ENCODE data around the gene SMC1B.
A peak's percentile ranks its signal among the peaks of the same experiment; 100 is the strongest.

- peak in 2 of 4 experiments; percentile 10 to 27 for TF ChIP-seq CTCF (IDR thresholded peaks at IDR 0.05)
- TF ChIP-seq POLR2A (IDR thresholded peaks at IDR 0.05): peak; percentile 59 to 85
These were observed 103.8 kb downstream of the SMC1B start, which contains the start of gene FAM118A for GRCh38 chr22:45309422-45310227.

All from uterus (tissue), 2 donors.